PC-9 (cell line): ENCODE measurements around the gene NLRX1.

Source experiments
- CTCF ChIP-seq: fragments of 200-600 bp; sonication (generic); conservative IDR thresholded peaks from 2 replicates; pipeline ENCODE4 v1.6.1; 2017; ENCODE audit warnings: mixed run types, antibody characterized with exemption, mild to moderate bottlenecking, moderate library complexity
- EZH2 ChIP-seq: fragments of 200-600 bp; sonication (generic); IDR thresholded peaks from 2 replicates; pipeline ENCODE4 v1.8.0; 2017; ENCODE audit warnings: antibody characterized with exemption, low read depth

- TF ChIP-seq CTCF (no peak), EZH2 (no peak)
Measured at GRCh38 chr11:119178166-119178680, 9.7 kb downstream of the NLRX1 start.
